CD8-positive, alpha-beta memory T cell (primary cell): ENCODE results near the gene CAMK1D. TPM values are rescaled to one million over a fixed set of nuclear protein-coding genes. Genes with fewer than 3 reads are reported as not detected.

Source experiments
- CTCF ChIA-PET: fragments of 350-600 bp; sonication (Branson Sonifier 250); formaldehyde crosslinking; loops from one replicate; lab custom pipeline; 2021; ENCODE audit warnings: antibody characterized with exemption; lab: Charles Lee
- POLR2A ChIA-PET: fragments of 350-600 bp; sonication (Branson Sonifier 250); formaldehyde crosslinking; loops from one replicate; lab custom pipeline; 2021; ENCODE audit warnings: antibody characterized with exemption; lab: Charles Lee
- DNase-seq, 5 donors: peaks; one replicate each; pipeline versions ENCODE4 v3.0.0 to v3.0.0-alpha.2; 2020 to 2022; ENCODE audit warnings: mixed read lengths in 1 of 5
- H3K27ac ChIP-seq: one replicate; pipeline ENCODE4 v1.7.0; 2013; ENCODE audit warnings: low read depth, mild to moderate bottlenecking, low read length, moderate library complexity
- H3K27me3 ChIP-seq: 2 replicates; pipeline ENCODE4 v1.7.0; 2013; ENCODE audit warnings: low read length, mild to moderate bottlenecking; ENCODE audit not compliant: insufficient read depth, poor library complexity, severe bottlenecking
- H3K36me3 ChIP-seq: 2 replicates; pipeline ENCODE4 v1.7.0; 2013; ENCODE audit warnings: mild to moderate bottlenecking, low read length, moderate library complexity; ENCODE audit not compliant: insufficient read depth
- H3K4me1 ChIP-seq: 2 replicates; pipeline ENCODE4 v1.7.0; 2013; ENCODE audit warnings: mild to moderate bottlenecking, low read length, moderate library complexity; ENCODE audit not compliant: insufficient read depth
- H3K4me3 ChIP-seq: 2 replicates; pipeline ENCODE4 v1.7.0; 2013; ENCODE audit warnings: mild to moderate bottlenecking, low read length
- H3K9me3 ChIP-seq: 2 replicates; pipeline ENCODE4 v1.7.0; 2013; ENCODE audit warnings: mild to moderate bottlenecking, low read length
- H3K27ac Mint-ChIP-seq, 8 donors: one replicate each; pipeline ENCODE4 v1.8.0; 2020 to 2021; ENCODE audit warnings: mixed read lengths in 8 of 8, mild to moderate bottlenecking in 6 of 8, inconsistent platforms in 3 of 8, moderate library complexity in 3 of 8
- H3K27me3 Mint-ChIP-seq, 2 donors: one replicate each; pipeline ENCODE4 v1.8.0; 2020 to 2021; ENCODE audit warnings: mixed read lengths in 2 of 2, mild to moderate bottlenecking in 1 of 2, moderate library complexity in 1 of 2
- H3K36me3 Mint-ChIP-seq, 3 donors: one replicate each; pipeline ENCODE4 v1.8.0; 2020 to 2021; ENCODE audit warnings: mixed read lengths in 3 of 3, inconsistent platforms in 1 of 3, mild to moderate bottlenecking in 1 of 3
- H3K4me1 Mint-ChIP-seq, 3 donors: one replicate each; pipeline ENCODE4 v1.8.0; 2020 to 2021; ENCODE audit warnings: mixed read lengths in 3 of 3, inconsistent platforms in 1 of 3, mild to moderate bottlenecking in 1 of 3
- H3K4me3 Mint-ChIP-seq, 7 donors: one replicate each; pipeline ENCODE4 v1.8.0; 2020 to 2021; ENCODE audit warnings: mixed read lengths in 7 of 7, mild to moderate bottlenecking in 6 of 7, moderate library complexity in 4 of 7, inconsistent platforms in 2 of 7
- H3K9me3 Mint-ChIP-seq, 5 donors: one replicate each; pipeline ENCODE4 v1.8.0; 2020 to 2022; ENCODE audit warnings: mixed read lengths in 5 of 5, mild to moderate bottlenecking in 3 of 5, moderate library complexity in 2 of 5, inconsistent platforms in 1 of 5
- polyA plus RNA-seq: library from polyadenylated mRNA; unstranded; fragments of 300-500 nt; fragmentation: Illumina TruSeq; gene quantifications from one replicate; pipeline ENCODE4 v1.2.3, GENCODE V29; 2021
- total RNA-seq, 2 experiments: library from RNA; stranded (reverse); gene quantifications; one replicate each; pipeline ENCODE4 v1.2.3, GENCODE V29; 2021

CAMK1D gene
- total and polyA plus RNA-seq, 3 experiments from 2014 or later: 8.9 to 15.1 (median 10.0) TPM

DNA sequence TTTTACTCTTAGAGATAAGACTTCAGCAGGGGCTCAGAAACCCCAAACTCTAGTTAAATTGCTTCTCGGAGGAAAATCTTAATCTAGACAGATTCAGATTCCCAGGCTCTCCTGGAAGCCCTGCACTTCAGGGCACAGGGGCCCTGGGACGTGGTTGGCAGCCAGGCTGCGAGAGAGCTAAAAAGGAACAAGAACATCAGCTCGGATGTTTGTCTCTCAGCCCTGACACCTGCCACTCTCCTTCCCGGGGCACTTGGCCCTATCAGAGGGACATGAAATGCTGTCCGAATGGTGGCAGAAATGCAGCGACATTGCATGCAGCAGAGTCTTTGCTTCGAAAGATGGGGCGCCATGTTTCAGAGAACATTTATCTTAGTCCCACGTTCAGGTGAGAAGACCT, 485.4 kb downstream of the CAMK1D start:
- Mint-ChIP-seq H3K9me3 (no peaks in the 10 kb centered on the region), H3K27ac (no peak overlapping the region), H3K4me3 (no peak overlapping the region), H3K27me3 (peaks cover 0 to 1% of the 10 kb centered on the region in 2 donors), H3K36me3 (peaks cover 0 to 7% (median 5%) of the 10 kb centered on the region in 3 donors), H3K4me1 (no peaks in the 10 kb centered on the region)
- H3K27ac ChIP-seq: no peak overlapping the region
- ChIA-PET CTCF (no interaction called here), POLR2A (no interaction called here)
- no peaks in the 10 kb centered on the region for H3K9me3 ChIP-seq
- no peaks in the 10 kb centered on the region for H3K27me3 ChIP-seq
- H3K4me1 ChIP-seq: no peaks in the 10 kb centered on the region
- H3K36me3 ChIP-seq: no peaks in the 10 kb centered on the region
- no peak overlapping the region for H3K4me3 ChIP-seq
- no peak for DNase-seq

- peaks cover 0 to 3% (median 2%) of the 10 kb centered on the region in 3 donors for H3K36me3 Mint-ChIP-seq
- POLR2A ChIA-PET: no interaction called here
These were observed 486.4 kb downstream of the CAMK1D start for GRCh38 chr10:12835709-12836108.

GRCh38 chr10:12838366-12838765, 489.0 kb downstream of the CAMK1D start:
- no peaks in the 10 kb centered on the region for H3K4me1 ChIP-seq
- H3K27ac Mint-ChIP-seq: no peak overlapping the region
- H3K4me1 Mint-ChIP-seq: no peaks in the 10 kb centered on the region
- peaks cover 3 to 4% of the 10 kb centered on the region in 2 donors for H3K27me3 Mint-ChIP-seq
- no peak overlapping the region for H3K27ac ChIP-seq
- no peaks in the 10 kb centered on the region for H3K36me3 Mint-ChIP-seq
- no peaks in the 10 kb centered on the region for H3K9me3 Mint-ChIP-seq
- no peak overlapping the region for H3K4me3 Mint-ChIP-seq
- POLR2A ChIA-PET: no interaction called here
- no peaks in the 10 kb centered on the region for H3K9me3 ChIP-seq
- CTCF ChIA-PET: no interaction called here
- H3K27me3 ChIP-seq: no peaks in the 10 kb centered on the region
- H3K4me3 ChIP-seq: no peak overlapping the region
- no peak for DNase-seq
- no peaks in the 10 kb centered on the region for H3K36me3 ChIP-seq

More at GRCh38 chr10:12835709-12836108, 486.4 kb downstream of the CAMK1D start:
- DNase-seq: no peak
- Histone ChIP-seq H3K36me3 (no peaks in the 10 kb centered on the region), H3K27me3 (no peaks in the 10 kb centered on the region), H3K9me3 (no peaks in the 10 kb centered on the region), H3K27ac (no peak overlapping the region), H3K4me1 (no peaks in the 10 kb centered on the region), H3K4me3 (no peak overlapping the region)
- H3K27me3 Mint-ChIP-seq: peaks cover 0 to 3% of the 10 kb centered on the region in 2 donors
- H3K9me3 Mint-ChIP-seq: no peaks in the 10 kb centered on the region
- H3K4me3 Mint-ChIP-seq: no peak overlapping the region
- H3K27ac Mint-ChIP-seq: no peak overlapping the region
- CTCF ChIA-PET: no interaction called here
- no peaks in the 10 kb centered on the region for H3K4me1 Mint-ChIP-seq

DNA sequence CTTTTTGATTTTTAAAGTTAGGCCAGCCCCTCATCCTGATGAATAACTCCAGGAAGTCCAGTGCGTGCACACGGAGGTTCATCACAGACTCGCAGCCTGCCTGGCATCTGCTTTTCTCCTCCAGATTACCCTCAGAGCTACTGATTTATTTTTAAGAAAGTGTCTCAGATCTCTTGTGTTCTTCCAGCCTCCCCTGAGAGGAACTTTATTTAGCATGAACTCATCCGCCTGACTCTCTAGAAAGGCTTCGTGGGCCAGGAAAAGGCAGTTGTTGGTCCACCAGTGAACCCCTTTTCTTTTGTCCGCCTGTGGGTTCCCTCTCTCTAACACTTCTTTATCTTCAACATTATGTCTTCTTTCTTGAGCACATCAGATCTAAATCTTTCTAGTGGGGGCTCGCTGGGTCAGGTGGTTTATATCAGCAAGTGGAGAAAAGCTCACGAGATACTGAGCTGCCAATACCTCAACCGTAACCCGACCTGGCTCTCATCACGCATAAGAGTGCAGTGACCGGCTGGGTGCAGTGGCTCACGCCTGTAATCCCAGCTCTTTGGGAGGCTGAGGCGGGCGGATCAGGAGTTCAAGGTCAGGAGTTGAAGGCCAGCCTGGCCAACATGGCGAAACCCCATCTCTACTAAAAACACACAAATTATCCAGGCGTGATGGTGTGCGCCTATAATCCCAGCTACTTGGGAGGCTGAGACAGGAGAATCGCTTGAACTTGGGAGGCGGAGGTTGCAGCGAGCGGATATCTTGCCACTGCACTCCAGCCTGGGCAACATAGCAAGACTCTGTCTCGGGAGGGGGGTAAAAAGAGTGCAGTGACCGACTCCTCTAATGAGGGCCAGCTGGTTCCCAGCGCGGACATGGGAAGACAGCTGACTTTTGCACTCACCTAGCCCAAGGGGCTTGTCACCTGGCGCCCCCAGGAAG, 489.9 kb downstream of the CAMK1D start:
- CTCF ChIA-PET: no interaction called here
- Histone ChIP-seq H3K27me3 (no peaks in the 10 kb centered on the region), H3K9me3 (no peaks in the 10 kb centered on the region), H3K4me1 (no peaks in the 10 kb centered on the region), H3K36me3 (no peaks in the 10 kb centered on the region), H3K27ac (no peak overlapping the region), H3K4me3 (no peak overlapping the region)
- Mint-ChIP-seq H3K9me3 (no peaks in the 10 kb centered on the region), H3K36me3 (no peaks in the 10 kb centered on the region), H3K4me1 (no peaks in the 10 kb centered on the region), H3K27ac (no peak overlapping the region), H3K27me3 (peaks cover 4 to 5% of the 10 kb centered on the region in 2 donors), H3K4me3 (no peak overlapping the region)
- DNase-seq: no peak
- POLR2A ChIA-PET: no interaction called here

GRCh38 chr10:12839941-12840611, 490.7 kb downstream of the CAMK1D start:
- Mint-ChIP-seq H3K27ac (no peak overlapping the region), H3K36me3 (no peaks in the 10 kb centered on the region), H3K4me3 (no peak overlapping the region), H3K4me1 (no peaks in the 10 kb centered on the region), H3K9me3 (no peaks in the 10 kb centered on the region), H3K27me3 (peaks cover 4 to 5% of the 10 kb centered on the region in 2 donors)
- Histone ChIP-seq H3K36me3 (no peaks in the 10 kb centered on the region), H3K4me3 (no peak overlapping the region), H3K27me3 (no peaks in the 10 kb centered on the region), H3K27ac (no peak overlapping the region), H3K4me1 (no peaks in the 10 kb centered on the region), H3K9me3 (no peaks in the 10 kb centered on the region)
- no peak for DNase-seq
- CTCF ChIA-PET: no interaction called here
- POLR2A ChIA-PET: no interaction called here

- Histone ChIP-seq H3K9me3 (no peaks in the 10 kb centered on the region), H3K27ac (no peak overlapping the region), H3K27me3 (no peaks in the 10 kb centered on the region), H3K36me3 (no peaks in the 10 kb centered on the region), H3K4me1 (no peaks in the 10 kb centered on the region), H3K4me3 (no peak overlapping the region)
- Mint-ChIP-seq H3K4me1 (no peaks in the 10 kb centered on the region), H3K27me3 (peaks cover 4% of the 10 kb centered on the region in 2 donors), H3K36me3 (no peaks in the 10 kb centered on the region), H3K27ac (no peak overlapping the region), H3K9me3 (no peaks in the 10 kb centered on the region), H3K4me3 (no peak overlapping the region)
- POLR2A ChIA-PET: no interaction called here
- no peak for DNase-seq
- CTCF ChIA-PET: no interaction called here
These were observed 492.1 kb downstream of the CAMK1D start for GRCh38 chr10:12841426-12841825.

- Mint-ChIP-seq H3K9me3 (no peaks in the 10 kb centered on the region), H3K4me3 (no peak overlapping the region), H3K27ac (no peak overlapping the region), H3K36me3 (no peaks in the 10 kb centered on the region), H3K4me1 (no peaks in the 10 kb centered on the region), H3K27me3 (peaks cover 4% of the 10 kb centered on the region in 2 donors)
- Histone ChIP-seq H3K4me1 (no peaks in the 10 kb centered on the region), H3K27me3 (no peaks in the 10 kb centered on the region), H3K4me3 (no peak overlapping the region), H3K36me3 (no peaks in the 10 kb centered on the region), H3K9me3 (no peaks in the 10 kb centered on the region), H3K27ac (no peak overlapping the region)
- ChIA-PET CTCF (no interaction called here), POLR2A (no interaction called here)
- no peak for DNase-seq
These were observed 492.5 kb downstream of the CAMK1D start for GRCh38 chr10:12841826-12842225.

- no peaks in the 10 kb centered on the region for H3K4me1 Mint-ChIP-seq
- H3K4me3 Mint-ChIP-seq: no peak overlapping the region
These were observed 493.0 kb downstream of the CAMK1D start for GRCh38 chr10:12842310-12842709.

More at GRCh38 chr10:12842310-12842709, 493.0 kb downstream of the CAMK1D start:
- no peaks in the 10 kb centered on the region for H3K36me3 ChIP-seq
- H3K36me3 Mint-ChIP-seq: no peaks in the 10 kb centered on the region
- H3K27ac Mint-ChIP-seq: peak overlapping the region in 1 of 8 donors; percentile 68
- ChIA-PET CTCF (no interaction called here), POLR2A (no interaction called here)
- no peaks in the 10 kb centered on the region for H3K27me3 ChIP-seq
- H3K27me3 Mint-ChIP-seq: peaks cover 6 to 9% of the 10 kb centered on the region in 2 donors
- no peak for DNase-seq
- H3K9me3 Mint-ChIP-seq: no peaks in the 10 kb centered on the region
- H3K27ac ChIP-seq: no peak overlapping the region
- H3K4me3 ChIP-seq: no peak overlapping the region
- no peaks in the 10 kb centered on the region for H3K4me1 ChIP-seq
- H3K9me3 ChIP-seq: no peaks in the 10 kb centered on the region
